Astrocyte (in vitro differentiated cells and primary cell): Measurements from ENCODE around the gene WDR43.

ENCODE experiments used
- EZH2 ChIP-seq: IDR thresholded peaks from 2 replicates; pipeline ENCODE4 v1.6.1; 2012; ENCODE audit warnings: mild to moderate bottlenecking, low read length, inconsistent platforms; ENCODE audit not compliant: insufficient read depth
- TF ChIP-seq, protein P1 (sequence below): IDR thresholded peaks from 2 replicates; pipeline ENCODE4 v1.5.1; 2011; ENCODE audit warnings: low read depth, mild to moderate bottlenecking, inconsistent platforms, low read length, moderate library complexity; ENCODE audit not compliant: insufficient read depth

GRCh38 chr2:28880193-28880592 lies 14.3 kb upstream of the WDR43 start:
- TF ChIP-seq, protein P1, sequence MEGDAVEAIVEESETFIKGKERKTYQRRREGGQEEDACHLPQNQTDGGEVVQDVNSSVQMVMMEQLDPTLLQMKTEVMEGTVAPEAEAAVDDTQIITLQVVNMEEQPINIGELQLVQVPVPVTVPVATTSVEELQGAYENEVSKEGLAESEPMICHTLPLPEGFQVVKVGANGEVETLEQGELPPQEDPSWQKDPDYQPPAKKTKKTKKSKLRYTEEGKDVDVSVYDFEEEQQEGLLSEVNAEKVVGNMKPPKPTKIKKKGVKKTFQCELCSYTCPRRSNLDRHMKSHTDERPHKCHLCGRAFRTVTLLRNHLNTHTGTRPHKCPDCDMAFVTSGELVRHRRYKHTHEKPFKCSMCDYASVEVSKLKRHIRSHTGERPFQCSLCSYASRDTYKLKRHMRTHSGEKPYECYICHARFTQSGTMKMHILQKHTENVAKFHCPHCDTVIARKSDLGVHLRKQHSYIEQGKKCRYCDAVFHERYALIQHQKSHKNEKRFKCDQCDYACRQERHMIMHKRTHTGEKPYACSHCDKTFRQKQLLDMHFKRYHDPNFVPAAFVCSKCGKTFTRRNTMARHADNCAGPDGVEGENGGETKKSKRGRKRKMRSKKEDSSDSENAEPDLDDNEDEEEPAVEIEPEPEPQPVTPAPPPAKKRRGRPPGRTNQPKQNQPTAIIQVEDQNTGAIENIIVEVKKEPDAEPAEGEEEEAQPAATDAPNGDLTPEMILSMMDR = no peak
- no peak for TF ChIP-seq EZH2
